ENCODE results near the gene REXO4. TPM values are rescaled to one million over a fixed set of nuclear protein-coding genes. Genes with fewer than 3 reads are reported as not detected.

The REXO4 gene
- total and polyA plus RNA-seq, 2 donors (not counting 1 experiment from before 2014, with no cell fraction given), result 25.0 to 37.1 TPM

- TF ChIP-seq CTCF (IDR thresholded peaks at IDR 0.05), result no peak
- no peak for TF ChIP-seq EZH2 (IDR thresholded peaks at IDR 0.05; ENCODE audit: borderline replicate concordance, insufficient read depth, low read depth, low read length, poor library complexity, severe bottlenecking)
Observed at GRCh38 chr9:133459476-133460404, 41.9 kb upstream of the REXO4 start, which contains the start of gene CACFD1. Gene CACFD1 (plus strand): TSS chr9:133459978. CDS start chr9:133460067, 89 bp downstream.

More at GRCh38 chr9:133459476-133460404, 41.9 kb upstream of the REXO4 start, which contains the start of gene CACFD1:
- H3K9me3 Mint-ChIP-seq (ENCODE audit: insufficient read depth), result no peaks in the 10 kb centered on the region
- peak within 1 kb of the TSS; percentile 94 for H3K4me3 Mint-ChIP-seq
- Histone ChIP-seq H4K20me1 (ENCODE audit: control insufficient read depth, insufficient read depth, low read length, poor library complexity, severe bottlenecking) (peaks cover 9% of the 10 kb centered on the region), H3K27ac (ENCODE audit: low read length in 2 of 2) (peak within 1 kb of the TSS; percentile 83 to 98), H3K4me3 (ENCODE audit: control extremely low read depth in 1 of 5, extremely low read depth in 1 of 5, insufficient read depth in 1 of 5, low read depth in 2 of 5, low read length in 4 of 5) (peak within 1 kb of the TSS; percentile 31 to 86 (median 79)), H3K4me1 (ENCODE audit: control insufficient read depth in 2 of 2, insufficient read depth in 2 of 2, low read length in 2 of 2) (peaks cover 13 to 35% of the 10 kb centered on the region in 2 donors), H3K9me3 (ENCODE audit: control extremely low read depth in 1 of 3, control insufficient read depth in 2 of 3, insufficient read depth in 1 of 3, low read length in 2 of 3) (no peaks in the 10 kb centered on the region), H3K4me2 (replicated peaks; ENCODE audit: low read depth, low read length, poor library complexity, severe bottlenecking) (peak within 1 kb of the TSS; percentile 85), H2AFZ (ENCODE audit: insufficient read depth, low read depth, low read length, poor library complexity, severe bottlenecking) (peak within 1 kb of the TSS; percentile 80), H3K79me2 (ENCODE audit: control insufficient read depth, insufficient read depth, low read length) (peaks cover 13% of the 10 kb centered on the region), H3K9ac (ENCODE audit: low read length) (peak within 1 kb of the TSS; percentile 98), H3K36me3 (replicated peaks in 1 of 2; ENCODE audit: control extremely low read depth in 1 of 2, control insufficient read depth in 1 of 2, extremely low read depth in 1 of 2, insufficient read depth in 2 of 2, low read length in 1 of 2) (peaks cover 0 to 3% of the 10 kb centered on the region in 2 experiments), H3K27me3 (replicated peaks in 1 of 4; ENCODE audit: control extremely low read depth in 1 of 4, control insufficient read depth in 3 of 4, insufficient read depth in 4 of 4, low read length in 3 of 4) (no peaks in the 10 kb centered on the region)
- DNase-seq (peak; percentile 97), ATAC-seq (ENCODE audit: low read depth) (peak; percentile 74)
- H3K4me1 Mint-ChIP-seq, result peaks cover 23% of the 10 kb centered on the region
- CTCF ChIA-PET, result interaction anchor here (1.0 to 2.2 kb wide), 7 partner anchors 20 to 274 kb away, joined by 3 to 6 read pairs (median 4); no protein-coding TSS in a partner anchor
- under 1% methylated on average over 76 of the region's 86 CpGs for WGBS (ENCODE audit: insufficient coverage)
- H3K27me3 Mint-ChIP-seq, result no peaks in the 10 kb centered on the region
- POLR2A ChIA-PET, result interaction anchor here (0.5 to 2.8 kb wide), 10 partner anchors 17 to 496 kb away, joined by 3 to 28 read pairs (median 4); partner anchors contain the start of genes MED22, REXO4, RPL7A and SLC2A6
- intact Hi-C loops (cut with micrococcal nuclease), result loop anchor here (1.0 to 2.0 kb wide), 8 partner anchors 18 to 123 kb away; partner anchors contain the start of genes MED22, REXO4, RPL7A and SLC2A6
- H3K27ac Mint-ChIP-seq, result peak within 1 kb of the TSS; percentile 99
